Activated CD8-positive, alpha-beta memory T cell treated with anti-CD3 and anti-CD28 coated beads, Interleukin-2, amount 50 U/mL, for 24 hours (primary cell): ENCODE measurements around the gene PAOX.
A peak's percentile ranks its signal among the peaks of the same experiment; 100 is the strongest.

Experiments used
- DNase-seq: peaks from one replicate; pipeline ENCODE4 v3.0.0-alpha.2; 2020; ENCODE audit errors: extremely low read depth

The PAOX gene

GRCh38 chr10:133379152-133379800 lies at the start of gene PAOX:
Gene PAOX (plus strand): TSS chr10:133379262. CDS start chr10:133379317, 55 bp downstream.
- DNase-seq, result peak; percentile 25

DNA sequence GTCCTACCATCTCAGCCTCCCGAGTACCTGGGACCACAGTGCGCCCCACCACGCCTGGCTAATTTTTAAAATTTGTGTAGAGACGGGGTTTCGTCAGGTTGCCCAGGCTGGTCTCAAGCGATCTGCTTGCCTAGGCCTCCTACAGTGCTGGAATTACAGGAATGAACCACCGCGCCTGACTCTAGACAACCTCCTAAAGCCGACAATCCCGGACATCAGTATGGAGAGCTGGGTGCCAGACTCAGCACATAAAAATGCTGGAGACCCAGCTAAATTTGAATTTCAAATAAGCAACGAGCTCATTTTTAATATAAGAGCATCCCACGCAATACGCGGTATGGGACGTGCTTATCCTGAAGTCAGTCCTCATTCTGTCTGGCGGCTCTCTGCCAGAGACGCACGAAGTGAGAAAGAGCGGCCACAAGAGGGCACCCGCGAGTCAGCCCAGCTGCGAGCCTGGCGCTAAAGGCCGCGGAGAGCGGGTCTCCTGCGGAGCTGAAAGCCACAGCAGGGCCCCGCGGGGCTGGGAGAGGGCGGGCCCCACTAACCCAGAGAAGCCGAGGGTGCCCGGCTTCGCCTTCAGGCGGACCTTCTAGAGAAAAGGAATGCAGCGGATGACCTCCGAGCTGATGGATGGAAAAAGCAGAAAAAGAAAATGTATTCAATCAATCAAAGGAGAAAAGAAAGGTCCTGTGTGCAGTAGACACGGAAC lies 49.4 kb upstream of the PAOX start:
- peak; percentile 58 for DNase-seq

DNA sequence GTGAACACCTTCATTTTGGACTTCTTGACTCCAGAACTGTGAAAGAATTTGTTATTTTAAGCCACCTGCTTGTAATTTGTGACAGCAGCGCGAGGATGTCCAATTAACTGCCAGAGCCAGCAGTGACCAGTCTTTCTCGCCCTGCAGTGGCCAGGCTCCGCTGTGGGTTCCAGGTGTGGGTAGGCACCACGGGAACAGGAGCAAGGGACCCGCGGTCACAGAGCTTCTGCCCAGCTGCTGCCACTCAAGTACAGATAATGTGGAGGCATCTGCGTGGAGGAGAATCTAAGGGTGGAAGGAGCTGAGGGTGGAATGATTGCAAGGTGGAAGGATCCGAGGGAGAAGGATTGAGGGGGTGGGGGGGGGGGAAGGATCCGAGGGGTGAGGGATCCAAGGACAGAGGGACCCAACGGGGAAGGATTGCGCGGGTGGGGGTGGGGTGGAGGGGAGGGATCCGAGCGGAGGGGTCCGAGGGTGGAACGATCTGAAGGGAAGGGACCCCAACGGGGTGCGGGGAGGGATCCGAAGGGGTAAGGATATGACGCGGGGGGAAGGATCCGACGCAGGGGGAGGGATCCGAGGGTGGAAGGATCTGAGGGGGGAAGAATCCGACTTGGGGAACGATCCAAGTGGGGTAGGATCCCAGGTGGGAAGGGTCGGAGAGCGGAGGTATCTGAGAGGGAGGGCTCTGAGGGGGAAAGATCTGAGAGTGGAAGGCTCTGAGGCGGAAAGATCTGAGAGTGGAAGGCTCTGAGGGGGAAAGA lies 45.9 kb upstream of the PAOX start:
- no peak for DNase-seq

DNA sequence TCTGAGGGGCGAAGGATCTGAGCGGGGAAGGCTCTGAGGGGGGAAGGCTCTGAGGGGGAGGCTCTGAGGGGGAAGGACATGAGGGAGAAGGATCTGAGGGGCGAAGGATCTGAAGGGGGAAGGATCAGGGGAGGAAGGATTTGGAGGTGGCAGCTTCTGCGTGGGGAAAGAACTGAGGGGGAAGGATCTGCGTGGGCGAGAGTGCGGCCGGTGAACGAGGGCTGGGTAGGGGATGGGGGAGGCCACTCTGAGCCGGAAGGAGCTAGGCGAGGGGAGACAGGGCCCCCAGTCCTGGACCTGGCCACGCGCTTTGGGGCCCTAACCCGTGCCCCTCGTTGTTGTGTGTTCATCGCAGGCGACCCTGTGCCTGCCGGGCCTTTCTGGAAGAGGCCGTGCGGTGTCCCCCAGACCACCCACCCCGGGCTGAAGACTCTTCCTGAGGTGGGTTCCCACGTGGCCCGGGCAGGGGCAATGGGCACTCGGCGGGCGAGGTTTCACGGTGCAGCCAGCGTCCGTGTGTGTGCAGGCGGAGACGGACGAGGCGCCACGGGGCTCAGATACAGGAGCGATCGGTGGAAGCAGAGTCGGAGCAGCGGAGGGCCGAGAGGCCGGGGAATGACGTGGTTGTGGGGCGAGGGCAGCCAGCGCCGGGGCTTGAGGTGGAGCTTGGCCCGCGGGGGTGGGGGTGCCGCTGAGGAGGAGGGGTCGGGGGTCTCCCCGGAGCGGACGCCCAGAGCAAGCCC lies 44.4 kb upstream of the PAOX start:
- no peak for DNase-seq

DNA sequence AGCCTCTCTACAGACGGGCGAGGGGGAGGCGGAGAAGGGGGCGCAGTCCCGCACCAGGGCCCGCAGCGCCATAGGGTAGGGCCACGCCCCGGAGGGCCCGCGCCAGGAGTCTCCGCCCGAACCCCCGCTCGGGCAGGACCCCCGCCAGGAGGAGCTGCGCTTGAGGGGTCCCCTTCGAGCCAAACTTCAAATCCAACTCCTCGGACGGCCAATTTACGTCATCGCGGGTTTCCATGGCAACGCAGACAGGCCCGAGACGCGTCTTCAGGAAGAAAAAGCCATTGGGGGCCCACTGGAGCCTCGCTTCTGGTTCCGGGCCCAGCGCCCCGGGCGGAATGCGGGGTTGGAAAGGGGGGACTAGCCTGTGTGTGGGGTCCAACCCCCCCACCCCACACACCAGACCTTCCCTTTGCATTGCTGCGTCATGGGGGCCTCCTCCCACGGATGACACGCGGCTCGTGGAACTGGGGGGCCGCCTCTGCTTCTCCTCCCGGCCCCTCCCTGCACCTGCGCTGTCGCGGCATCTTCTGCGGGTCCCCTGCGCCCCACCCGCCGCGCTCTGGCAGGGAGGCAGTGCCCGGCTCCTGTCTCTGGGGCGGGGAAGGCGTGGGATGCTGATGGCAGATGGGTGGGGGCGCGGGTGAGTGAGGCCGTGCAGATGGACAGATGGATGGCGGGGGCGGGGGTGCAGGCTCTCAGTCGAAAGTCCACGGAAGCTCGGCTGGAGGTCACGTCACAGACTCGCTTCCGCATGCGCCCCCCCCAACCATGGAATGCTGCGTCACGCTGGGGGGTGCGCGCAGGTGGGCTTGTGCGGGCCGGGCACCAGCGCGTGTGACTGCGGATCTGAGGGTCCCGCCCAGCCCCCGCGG lies 43.6 kb upstream of the PAOX start:
- DNase-seq, result no peak

- no peak for DNase-seq
Measured at GRCh38 chr10:133336118-133336576, 42.9 kb upstream of the PAOX start.

- no peak for DNase-seq
Measured at GRCh38 chr10:133336577-133337369, 42.3 kb upstream of the PAOX start, which contains the start of gene CALY. Gene CALY (minus strand): TSS chr10:133336896. CDS start chr10:133328989, 7,907 bp downstream.

DNA sequence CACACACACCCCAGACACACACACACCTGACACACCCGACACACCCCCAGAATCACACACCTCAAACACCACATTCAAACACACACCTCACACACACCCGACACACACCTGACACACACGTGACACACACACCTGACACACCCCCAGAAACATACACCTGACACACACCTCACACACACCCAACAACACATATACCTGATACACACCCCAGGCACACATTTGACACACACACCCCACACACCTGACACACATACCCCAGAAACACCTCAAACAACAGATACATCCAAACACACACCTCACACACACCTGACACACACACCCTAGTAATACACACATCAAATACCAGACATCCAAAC lies 41.7 kb upstream of the PAOX start:
- no peak for DNase-seq

- DNase-seq, result no peak
Measured at GRCh38 chr10:133338080-133339071, 40.7 kb upstream of the PAOX start.

DNA sequence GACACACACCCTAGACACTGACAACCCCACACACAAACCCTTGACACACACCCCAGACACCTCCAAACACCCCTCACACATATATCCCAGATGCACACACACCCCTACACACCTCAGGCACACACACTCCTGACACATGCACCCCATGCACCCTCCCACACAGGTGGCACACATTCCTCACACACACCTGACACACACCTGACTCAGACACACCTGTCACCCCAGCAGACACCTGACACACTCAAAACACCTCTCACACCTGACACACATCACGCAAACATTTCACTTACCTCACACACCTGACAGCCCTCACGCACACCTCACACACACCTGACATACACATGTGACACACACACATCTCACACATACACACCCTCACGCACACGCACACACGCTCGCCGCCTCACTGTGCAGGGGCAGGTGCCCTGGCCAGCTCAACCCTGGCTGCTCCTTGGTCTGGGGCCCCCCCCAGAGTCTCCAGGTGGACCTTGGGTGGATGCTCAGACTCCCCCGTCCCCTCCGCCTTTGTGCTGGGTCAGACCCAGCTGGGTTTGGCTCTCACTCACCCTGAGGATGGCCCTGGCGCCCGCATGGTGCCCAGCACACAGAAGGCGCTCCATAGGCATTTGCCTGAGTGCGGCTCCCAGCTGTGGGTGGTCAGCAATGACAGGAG lies 39.2 kb upstream of the PAOX start:
- no peak for DNase-seq

- no peak for DNase-seq
Measured at GRCh38 chr10:133341983-133342382, 37.1 kb upstream of the PAOX start.

DNA sequence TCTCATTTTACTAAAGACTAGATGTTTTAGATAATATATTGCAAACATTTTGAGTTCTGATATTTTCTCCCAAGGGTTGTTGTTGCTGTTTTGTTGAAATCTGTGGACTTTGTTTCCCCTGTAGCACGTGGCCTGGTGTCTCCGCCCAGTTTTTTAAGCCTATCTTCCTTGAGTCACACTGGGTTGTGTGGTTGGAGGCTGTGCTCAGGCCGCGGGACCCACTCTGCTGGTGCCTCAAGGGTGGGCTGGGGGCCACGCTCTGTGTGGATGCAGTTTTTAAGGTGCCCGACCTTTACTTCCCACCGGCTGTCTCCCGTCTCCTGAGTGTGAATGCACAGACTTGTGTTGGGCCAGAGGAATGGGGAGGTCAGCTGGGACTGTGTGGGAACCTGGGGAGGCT lies 36.1 kb upstream of the PAOX start:
- no peak for DNase-seq

GRCh38 chr10:133343558-133343957 lies 35.5 kb upstream of the PAOX start:
- DNase-seq, result no peak

DNA sequence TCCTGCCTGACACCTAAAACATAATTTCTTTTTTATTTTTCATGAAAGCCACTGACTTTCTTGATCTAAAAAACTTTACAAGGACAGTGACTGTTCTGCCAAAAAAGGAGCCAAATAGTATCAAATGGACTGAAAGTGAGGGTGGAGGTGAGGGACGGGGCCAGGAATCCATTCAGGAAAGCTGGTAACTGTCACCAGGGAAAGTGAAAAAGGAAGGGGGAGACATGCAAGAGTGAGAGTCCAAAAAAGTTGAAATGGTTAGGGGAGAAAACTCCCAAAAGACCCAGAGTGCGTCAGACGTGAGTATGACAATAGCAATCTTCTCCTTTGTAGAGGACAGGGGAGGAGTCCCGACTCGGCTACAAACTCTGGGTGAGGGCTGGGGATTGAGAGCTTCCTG lies 34.8 kb upstream of the PAOX start:
- DNase-seq, result no peak

GRCh38 chr10:133346413-133346812 lies 32.6 kb upstream of the PAOX start:
- DNase-seq, result no peak

DNA sequence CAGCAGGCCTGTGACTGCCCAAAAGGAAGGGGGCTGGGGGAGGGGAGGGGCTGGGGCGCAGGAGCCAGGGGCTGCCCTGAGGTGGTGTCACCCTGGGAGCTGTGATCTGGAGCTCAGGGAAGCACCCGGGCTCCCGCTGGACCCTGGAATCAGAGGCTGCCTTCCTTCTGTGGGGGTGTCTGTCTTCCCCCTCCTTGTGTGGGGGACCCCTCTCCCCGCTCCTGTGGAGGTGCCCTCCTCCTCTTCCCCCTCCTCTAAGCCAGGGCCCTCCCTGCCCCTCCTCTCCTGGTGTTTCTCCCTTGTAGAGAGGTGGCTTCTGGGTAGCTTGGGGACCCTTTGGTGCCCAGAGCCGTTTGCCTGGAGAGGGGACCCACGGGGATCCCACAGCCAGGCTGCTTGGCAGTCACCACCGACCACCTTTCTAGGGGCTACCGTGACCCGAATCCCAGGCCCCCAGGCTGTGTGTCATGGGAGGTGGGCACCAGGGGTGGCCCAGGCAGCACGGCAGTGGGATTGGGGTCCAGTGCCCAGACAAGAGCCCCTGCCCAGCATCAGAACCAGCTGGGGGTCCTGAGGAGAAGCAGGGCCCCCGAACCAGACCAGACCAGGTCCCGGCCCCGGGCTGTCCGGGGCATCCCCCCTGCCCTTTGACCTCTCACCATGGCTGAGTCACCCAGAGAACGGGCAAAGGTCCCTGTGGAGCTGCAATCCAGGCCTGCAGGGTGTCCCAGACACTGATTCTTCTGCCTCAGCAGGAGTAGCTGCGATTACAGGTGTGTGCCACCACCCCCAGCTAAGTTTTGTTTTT lies 31.1 kb upstream of the PAOX start:
- DNase-seq, result no peak

GRCh38 chr10:133349160-133349568 lies 29.9 kb upstream of the PAOX start:
- DNase-seq, result no peak
